Stomach (tissue), 4 donors: Measurements from ENCODE around the gene CHRNG.

Experiments used
- EP300 ChIP-seq: sonication (generic); formaldehyde crosslinking; IDR thresholded peaks from one replicate; pipeline ENCODE4 v1.6.1; 2017; ENCODE audit warnings: antibody characterized with exemption
- POLR2A ChIP-seq, 4 donors: fragments of 450-650 bp; IDR thresholded peaks; one replicate each; pipeline ENCODE4 v1.6.1; 2016; ENCODE audit warnings: antibody characterized with exemption in 4 of 4, control low read depth in 2 of 4, mild to moderate bottlenecking in 1 of 4, moderate library complexity in 1 of 4
- TF ChIP-seq, protein P1 (sequence below), 7 experiments: fragments of 450-650 bp in 4 of 7; fragments of 200-600 bp in 3 of 7; sonication (generic) in 3 of 7; IDR thresholded peaks; one replicate each; pipeline ENCODE4 v1.5.1; 2016 to 2019; ENCODE audit warnings: antibody characterized with exemption in 7 of 7, control low read depth in 2 of 7, mild to moderate bottlenecking in 1 of 7

DNA sequence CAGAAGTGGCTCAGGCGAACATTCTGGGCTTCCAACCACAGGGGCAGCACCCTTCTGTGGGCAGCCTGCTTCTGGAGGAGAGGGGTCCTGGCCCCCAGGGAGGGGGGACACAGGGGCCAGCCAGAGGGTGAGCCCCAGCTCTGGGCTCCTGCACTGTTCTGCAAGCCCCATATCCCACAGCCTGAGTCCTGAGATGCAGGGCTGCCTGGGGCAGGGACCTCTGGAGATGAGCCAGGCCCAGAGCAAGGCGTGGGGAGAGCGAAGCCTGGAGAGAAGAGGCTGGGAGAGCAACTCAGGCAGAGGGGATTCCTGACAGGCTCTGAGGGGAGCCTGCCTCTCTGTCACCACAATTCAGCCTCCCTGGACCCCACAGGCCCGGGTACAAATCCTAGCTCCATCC lies 32.8 kb upstream of the CHRNG start:
- TF ChIP-seq, protein P1, sequence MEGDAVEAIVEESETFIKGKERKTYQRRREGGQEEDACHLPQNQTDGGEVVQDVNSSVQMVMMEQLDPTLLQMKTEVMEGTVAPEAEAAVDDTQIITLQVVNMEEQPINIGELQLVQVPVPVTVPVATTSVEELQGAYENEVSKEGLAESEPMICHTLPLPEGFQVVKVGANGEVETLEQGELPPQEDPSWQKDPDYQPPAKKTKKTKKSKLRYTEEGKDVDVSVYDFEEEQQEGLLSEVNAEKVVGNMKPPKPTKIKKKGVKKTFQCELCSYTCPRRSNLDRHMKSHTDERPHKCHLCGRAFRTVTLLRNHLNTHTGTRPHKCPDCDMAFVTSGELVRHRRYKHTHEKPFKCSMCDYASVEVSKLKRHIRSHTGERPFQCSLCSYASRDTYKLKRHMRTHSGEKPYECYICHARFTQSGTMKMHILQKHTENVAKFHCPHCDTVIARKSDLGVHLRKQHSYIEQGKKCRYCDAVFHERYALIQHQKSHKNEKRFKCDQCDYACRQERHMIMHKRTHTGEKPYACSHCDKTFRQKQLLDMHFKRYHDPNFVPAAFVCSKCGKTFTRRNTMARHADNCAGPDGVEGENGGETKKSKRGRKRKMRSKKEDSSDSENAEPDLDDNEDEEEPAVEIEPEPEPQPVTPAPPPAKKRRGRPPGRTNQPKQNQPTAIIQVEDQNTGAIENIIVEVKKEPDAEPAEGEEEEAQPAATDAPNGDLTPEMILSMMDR (IDR thresholded peaks at IDR 0.05): no peak
- no peak for TF ChIP-seq POLR2A (IDR thresholded peaks at IDR 0.05)
- TF ChIP-seq EP300: no peak
